ENCODE results near the gene AACS.

The AACS gene

GRCh38 chr12:125185740-125186470 lies 120.7 kb downstream of the AACS start, which contains the start of gene TMEM132B:
TMEM132B (plus strand) TSS chr12:125186386.
- DNase-seq (ENCODE audit: low read depth) = peak; percentile 84

GRCh38 chr12:125186471-125187147 lies 121.4 kb downstream of the AACS start:
- no peak for DNase-seq (ENCODE audit: low read depth)

GRCh38 chr12:125187148-125187745 lies 122.0 kb downstream of the AACS start:
- peak; percentile 3 for DNase-seq (ENCODE audit: low read depth)

GRCh38 chr12:125187780-125188741 lies 122.8 kb downstream of the AACS start:
- DNase-seq (ENCODE audit: low read depth) = peak; percentile 4

GRCh38 chr12:125189015-125189414 lies 123.8 kb downstream of the AACS start:
- no peak for DNase-seq (ENCODE audit: low read depth)

- no peak for DNase-seq (ENCODE audit: low read depth)
These were observed 124.3 kb downstream of the AACS start for GRCh38 chr12:125189502-125189901.

GRCh38 chr12:125191361-125192087 lies 126.3 kb downstream of the AACS start:
- DNase-seq (ENCODE audit: low read depth) = no peak

- DNase-seq (ENCODE audit: low read depth) = no peak
These were observed 127.5 kb downstream of the AACS start for GRCh38 chr12:125192690-125193221.
